Measurements from ENCODE around the gene MFF. TPM values are rescaled to one million over a fixed set of nuclear protein-coding genes. Genes with fewer than 3 reads are reported as not detected.

Gene MFF
- total and polyA plus RNA-seq, 2 donors: 78.2 to 126 TPM

DNA sequence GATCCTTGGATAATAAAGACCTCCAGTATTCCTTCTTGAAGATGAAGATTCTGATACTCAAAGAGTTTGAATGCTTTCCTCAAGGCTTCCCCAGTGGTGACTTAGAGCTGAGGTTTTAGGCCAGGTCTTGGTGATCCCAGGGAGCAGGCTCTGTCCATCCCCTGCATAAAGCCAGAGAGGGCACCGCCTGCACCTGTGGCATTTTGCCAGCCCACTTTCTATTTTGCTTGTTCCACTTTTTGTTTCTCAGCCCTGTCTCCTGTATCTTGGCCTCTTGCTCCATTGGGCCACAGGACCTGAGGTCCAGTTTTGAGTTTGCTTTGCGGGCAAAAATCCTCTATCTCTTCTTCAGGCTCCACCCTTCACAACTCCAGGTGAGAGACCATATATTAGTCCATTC, 69.3 kb downstream of the MFF start:
- H3K27ac ChIP-seq (ENCODE audit: low read depth): no peak overlapping the region
- no peaks in the 10 kb centered on the region for H3K36me3 ChIP-seq (ENCODE audit: insufficient read depth)
- DNase-seq (ENCODE audit: extremely low spot score): no peak
- no peak overlapping the region for H3K4me3 ChIP-seq (ENCODE audit: low read depth, low read length)
- WGBS: 92% methylated on average over 2 of the region's 2 CpGs
- no peaks in the 10 kb centered on the region for H3K4me1 ChIP-seq (ENCODE audit: insufficient read depth)

DNA sequence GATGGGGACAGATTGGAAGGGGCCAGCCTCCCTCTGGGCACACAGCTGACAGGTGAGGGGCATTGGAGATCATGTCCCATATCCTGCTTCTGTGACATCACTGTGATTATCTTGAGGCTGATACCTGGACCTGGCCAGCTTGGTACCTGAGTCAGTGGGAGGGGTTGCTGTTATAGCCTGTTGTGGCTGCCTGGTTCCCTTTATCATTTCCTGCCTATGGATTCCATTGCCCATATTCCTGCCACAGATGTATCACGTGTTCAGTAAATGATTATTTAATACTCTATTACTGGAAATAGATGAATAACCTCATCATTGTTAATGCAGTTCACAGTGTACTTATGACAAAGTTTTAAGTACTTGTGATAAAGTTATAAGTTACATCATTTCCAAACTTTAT, 70.5 kb downstream of the MFF start:
- Histone ChIP-seq H3K4me1 (ENCODE audit: insufficient read depth) (no peaks in the 10 kb centered on the region), H3K27ac (ENCODE audit: low read depth) (no peak overlapping the region), H3K36me3 (ENCODE audit: insufficient read depth) (no peaks in the 10 kb centered on the region), H3K4me3 (ENCODE audit: low read depth, low read length) (no peak overlapping the region)
- WGBS: 82% methylated on average over 1 of the region's 1 CpG
- no peak for DNase-seq (ENCODE audit: extremely low spot score)

DNA sequence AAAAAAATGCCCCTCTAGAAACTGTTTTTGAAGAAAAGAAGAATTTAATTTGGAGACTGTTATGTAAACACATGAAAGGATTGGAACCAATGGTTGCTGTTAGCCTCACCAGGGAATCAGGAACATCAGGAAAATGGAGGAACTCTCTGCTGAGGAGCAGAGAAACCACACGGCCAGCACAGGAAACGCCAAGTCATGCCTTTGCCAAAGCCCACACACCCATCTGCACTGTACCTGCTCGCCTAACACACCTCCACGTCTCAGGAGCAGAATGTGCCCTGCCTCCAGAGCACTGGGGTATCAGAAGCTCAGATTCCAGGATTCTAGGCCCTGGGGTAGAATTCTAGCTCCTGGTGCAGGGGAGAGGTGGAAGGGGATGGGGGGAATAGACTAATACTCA, 72.5 kb downstream of the MFF start:
- no peaks in the 10 kb centered on the region for H3K36me3 ChIP-seq (ENCODE audit: insufficient read depth)
- DNase-seq (ENCODE audit: extremely low spot score): no peak
- no peak overlapping the region for H3K27ac ChIP-seq (ENCODE audit: low read depth)
- WGBS: 77% methylated on average over 4 of the region's 4 CpGs
- no peaks in the 10 kb centered on the region for H3K4me1 ChIP-seq (ENCODE audit: insufficient read depth)
- no peak overlapping the region for H3K4me3 ChIP-seq (ENCODE audit: low read depth, low read length)

DNA sequence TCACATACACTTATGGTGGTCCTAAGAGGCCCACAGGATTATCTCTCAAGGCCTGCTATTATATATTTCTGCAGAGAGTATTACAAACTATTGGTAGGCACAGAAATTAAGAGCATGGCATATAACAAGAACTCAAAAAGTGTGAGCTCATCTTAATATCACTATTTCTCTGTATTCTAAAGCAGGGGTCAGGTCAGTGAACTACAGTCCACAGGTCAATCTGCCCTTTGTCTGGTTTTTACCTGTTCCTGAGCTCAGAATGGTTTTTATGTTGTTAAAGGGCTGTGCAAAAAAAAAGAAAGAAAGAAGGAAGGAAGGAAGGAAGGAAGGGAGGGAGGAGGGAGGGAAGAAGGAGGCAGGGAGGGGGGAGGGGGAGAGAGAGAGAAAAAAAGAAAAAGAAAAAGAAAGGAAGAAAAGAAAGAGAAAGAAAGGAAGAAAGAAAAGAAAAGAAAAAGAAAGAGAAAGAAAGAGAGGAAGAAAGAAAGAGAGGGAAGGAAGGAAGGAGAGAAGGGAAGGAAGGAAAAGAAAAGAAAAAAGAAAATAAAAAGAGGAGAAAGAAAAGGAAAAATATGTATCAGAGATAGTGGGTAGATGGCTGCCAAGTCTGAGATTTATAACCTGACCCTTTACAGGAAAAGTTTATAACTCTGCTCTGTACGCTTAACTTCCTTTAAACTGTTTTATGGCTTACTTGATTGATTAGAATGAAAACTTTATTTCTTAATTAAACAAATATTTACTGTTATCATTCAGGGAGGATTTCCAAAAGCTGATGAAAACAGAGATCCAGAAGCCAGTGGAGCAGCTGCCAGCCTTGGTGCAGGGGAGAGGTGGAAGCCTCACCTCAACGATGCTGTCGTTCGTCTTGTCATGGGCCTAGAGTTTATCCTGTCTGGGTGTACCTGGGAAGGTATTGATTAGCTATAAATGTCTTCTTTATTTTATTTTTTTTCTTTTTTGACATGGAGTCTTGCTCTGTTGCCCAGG, 73.9 kb downstream of the MFF start:
- WGBS: 62% methylated on average over 4 of the region's 4 CpGs

DNA sequence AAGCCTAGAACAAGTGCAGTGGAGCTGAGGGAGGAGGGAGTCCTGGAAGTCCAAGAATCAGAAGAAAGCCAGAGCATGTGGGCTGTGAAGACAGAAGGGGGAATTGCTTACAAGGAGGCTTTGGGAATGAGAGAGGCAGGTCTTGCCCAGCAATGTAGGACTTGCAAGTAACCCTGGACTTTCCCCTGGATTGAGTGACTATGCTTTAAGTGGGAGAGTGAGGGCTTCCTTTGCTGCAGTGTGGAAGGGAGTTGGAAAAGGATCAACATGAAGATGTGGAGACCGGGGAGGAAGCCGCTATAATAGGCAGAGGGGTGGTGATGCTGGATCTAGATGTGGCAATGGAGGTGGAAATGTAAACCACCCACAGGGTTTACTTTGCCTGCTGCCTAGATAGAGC, 76.5 kb downstream of the MFF start:
- no peaks in the 10 kb centered on the region for H3K4me1 ChIP-seq (ENCODE audit: insufficient read depth)
- no peak overlapping the region for H3K4me3 ChIP-seq (ENCODE audit: low read depth, low read length)
- no peak overlapping the region for H3K27ac ChIP-seq (ENCODE audit: low read depth)
- DNase-seq (ENCODE audit: extremely low spot score): no peak
- no peaks in the 10 kb centered on the region for H3K36me3 ChIP-seq (ENCODE audit: insufficient read depth)
- 28% methylated on average over 2 of the region's 2 CpGs for WGBS

More for the DNA sequence above, 73.9 kb downstream of the MFF start:
- H3K27ac ChIP-seq (ENCODE audit: low read depth): no peak overlapping the region
- no peaks in the 10 kb centered on the region for H3K36me3 ChIP-seq (ENCODE audit: insufficient read depth)
- no peaks in the 10 kb centered on the region for H3K4me1 ChIP-seq (ENCODE audit: insufficient read depth)
- no peak for DNase-seq (ENCODE audit: extremely low spot score)
- H3K4me3 ChIP-seq (ENCODE audit: low read depth, low read length): no peak overlapping the region

DNA sequence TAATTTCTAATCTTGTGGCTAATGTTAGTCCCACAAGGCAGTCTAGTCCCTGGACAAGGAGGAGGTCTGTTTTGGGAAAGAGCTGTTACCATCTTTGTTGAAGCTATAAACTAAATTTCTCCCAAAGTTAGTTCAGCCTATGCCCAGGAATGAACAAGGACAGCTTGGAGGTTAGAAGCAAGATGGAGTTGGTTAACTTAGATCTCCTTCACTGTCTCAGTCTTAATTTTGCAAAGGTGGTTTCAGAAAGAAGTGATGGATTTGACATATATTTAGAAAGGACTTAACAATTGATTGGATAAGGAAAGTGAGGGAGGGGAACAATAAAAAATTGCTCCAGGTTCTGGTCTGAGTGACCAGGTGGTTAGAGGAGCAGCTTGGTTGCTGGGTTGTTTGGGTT, 77.3 kb downstream of the MFF start:
- no peak for DNase-seq (ENCODE audit: extremely low spot score)
- Histone ChIP-seq H3K4me1 (ENCODE audit: insufficient read depth) (no peaks in the 10 kb centered on the region), H3K36me3 (ENCODE audit: insufficient read depth) (no peaks in the 10 kb centered on the region), H3K27ac (ENCODE audit: low read depth) (no peak overlapping the region), H3K4me3 (ENCODE audit: low read depth, low read length) (no peak overlapping the region)

DNA sequence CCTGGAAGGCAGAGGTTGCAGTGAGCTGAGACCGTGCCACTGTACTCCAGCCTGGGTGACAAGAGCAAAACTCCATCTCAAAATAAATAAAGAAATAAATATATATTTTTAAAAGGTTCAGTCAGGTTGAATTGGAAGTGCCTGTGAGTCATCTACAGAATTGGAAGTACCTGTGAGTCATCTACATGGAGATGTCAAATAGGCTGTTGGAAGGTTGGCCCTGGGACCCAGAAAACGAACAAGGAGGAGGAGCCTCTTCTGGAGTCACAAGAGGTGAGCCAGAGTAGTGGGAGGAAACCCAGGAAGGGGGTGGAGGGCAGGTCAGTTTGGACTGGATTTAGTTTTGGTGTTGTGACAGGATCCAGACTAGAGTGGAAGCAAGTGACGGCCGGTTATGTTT, 77.9 kb downstream of the MFF start:
- Histone ChIP-seq H3K4me1 (ENCODE audit: insufficient read depth) (no peaks in the 10 kb centered on the region), H3K27ac (ENCODE audit: low read depth) (no peak overlapping the region), H3K36me3 (ENCODE audit: insufficient read depth) (no peaks in the 10 kb centered on the region), H3K4me3 (ENCODE audit: low read depth, low read length) (no peak overlapping the region)
- no peak for DNase-seq (ENCODE audit: extremely low spot score)
- WGBS: 59% methylated on average over 4 of the region's 4 CpGs

DNA sequence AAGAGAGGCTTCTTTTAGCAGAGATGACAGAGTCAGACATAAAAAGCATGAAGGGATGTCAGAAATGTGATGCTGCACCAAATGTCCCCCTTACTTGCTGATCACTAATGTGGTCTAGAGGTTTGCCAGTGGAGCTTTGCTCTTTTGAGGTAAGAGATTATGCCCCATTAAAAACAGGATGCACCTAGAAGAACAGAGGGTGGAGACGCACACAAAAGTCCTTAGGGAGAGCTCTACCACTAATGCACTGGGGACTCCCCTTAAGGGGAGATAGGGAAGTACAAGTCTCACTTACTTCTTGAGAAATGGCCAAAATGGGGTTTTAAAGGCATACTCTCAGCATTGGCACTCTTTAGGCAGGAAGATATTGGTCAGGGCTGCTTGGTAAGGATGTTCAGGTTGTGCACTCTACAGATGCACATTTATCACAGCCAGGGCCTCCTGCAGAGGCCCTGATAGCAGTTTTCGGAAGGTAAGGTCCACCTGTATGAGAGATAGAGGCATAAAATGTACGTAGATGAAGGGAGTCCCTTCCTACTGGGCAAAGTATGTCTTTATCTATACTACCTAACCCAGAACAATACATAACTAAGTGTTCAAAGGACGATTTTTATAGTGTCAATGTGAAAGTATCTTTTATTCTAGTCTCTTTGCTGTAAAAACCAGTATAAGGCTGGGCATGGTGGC, 79.7 kb downstream of the MFF start:
- no peak overlapping the region for H3K4me3 ChIP-seq (ENCODE audit: low read depth, low read length)
- H3K36me3 ChIP-seq (ENCODE audit: insufficient read depth): no peaks in the 10 kb centered on the region
- H3K27ac ChIP-seq (ENCODE audit: low read depth): no peak overlapping the region
- no peak for DNase-seq (ENCODE audit: extremely low spot score)
- 88% methylated on average over 4 of the region's 4 CpGs for WGBS
- no peaks in the 10 kb centered on the region for H3K4me1 ChIP-seq (ENCODE audit: insufficient read depth)

DNA sequence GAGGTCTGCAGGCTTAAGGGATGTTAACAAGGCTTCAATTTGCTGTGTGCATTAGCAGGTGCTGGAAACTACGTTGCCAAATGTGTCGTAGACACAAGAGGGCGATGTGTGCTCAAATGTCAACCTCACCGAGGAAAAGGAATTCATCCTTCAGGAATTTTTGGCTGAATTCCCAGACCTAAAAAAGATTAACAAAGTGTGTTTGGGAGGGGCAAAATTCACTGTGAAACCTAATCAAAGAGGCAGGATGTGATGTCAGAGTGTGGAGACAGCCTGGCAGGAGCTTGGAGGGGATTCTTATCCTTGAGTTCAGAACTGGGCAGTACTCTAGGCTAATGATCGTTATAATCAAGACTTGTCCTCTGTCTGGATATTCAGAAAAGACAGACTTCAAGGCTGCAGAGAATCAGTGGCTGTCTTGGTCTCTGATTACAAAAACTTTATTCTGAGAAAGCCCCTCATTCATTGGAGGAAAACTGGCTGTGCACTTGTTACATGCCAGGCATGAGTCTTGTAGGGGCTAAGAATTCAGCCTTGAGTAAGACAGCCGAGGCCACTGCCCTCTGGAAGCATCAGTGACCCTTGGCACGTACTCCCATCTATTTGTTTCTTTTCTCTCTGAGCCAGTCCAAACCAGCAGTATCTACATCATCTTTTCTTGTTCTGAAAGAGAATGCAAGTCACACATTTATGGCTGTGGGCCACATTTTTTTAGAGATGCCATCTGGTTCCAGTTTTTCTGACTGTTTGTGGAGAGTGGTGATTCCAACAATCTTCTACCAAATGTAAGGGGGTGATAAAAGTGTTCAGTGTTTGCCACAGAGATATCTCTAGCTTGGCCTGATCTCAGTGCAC, 81.4 kb downstream of the MFF start:
- Histone ChIP-seq H3K4me1 (ENCODE audit: insufficient read depth) (no peaks in the 10 kb centered on the region), H3K36me3 (ENCODE audit: insufficient read depth) (no peaks in the 10 kb centered on the region), H3K27ac (ENCODE audit: low read depth) (no peak overlapping the region), H3K4me3 (ENCODE audit: low read depth, low read length) (no peak overlapping the region)
- DNase-seq (ENCODE audit: extremely low spot score): peak; percentile 92
- 4% methylated on average over 7 of the region's 7 CpGs for WGBS

Other genes with a start within 250 kb of the MFF start
- 0.90 TPM for gene COL4A4, start 161.0 kb upstream of the MFF start, total RNA-seq
- gene COL4A4, start 161.0 kb upstream of the MFF start, polyA plus RNA-seq: 2.3 TPM
- 0.74 TPM for gene COL4A3, start 160.6 kb upstream of the MFF start, total RNA-seq
- gene COL4A3, start 160.6 kb upstream of the MFF start, polyA plus RNA-seq: 1.4 TPM
- gene TM4SF20, start 54.1 kb downstream of the MFF start, total RNA-seq: not detected
- not detected for gene TM4SF20, start 54.1 kb downstream of the MFF start, polyA plus RNA-seq
- gene SCYGR1, start 62.7 kb downstream of the MFF start, total RNA-seq: not detected
- not detected for gene SCYGR1, start 62.7 kb downstream of the MFF start, polyA plus RNA-seq
- gene AGFG1, start 146.9 kb downstream of the MFF start, total RNA-seq: 49.0 TPM
- 46.4 TPM for gene AGFG1, start 146.9 kb downstream of the MFF start, polyA plus RNA-seq